ENCODE measurements around the gene PANK4.

Gene PANK4

DNA sequence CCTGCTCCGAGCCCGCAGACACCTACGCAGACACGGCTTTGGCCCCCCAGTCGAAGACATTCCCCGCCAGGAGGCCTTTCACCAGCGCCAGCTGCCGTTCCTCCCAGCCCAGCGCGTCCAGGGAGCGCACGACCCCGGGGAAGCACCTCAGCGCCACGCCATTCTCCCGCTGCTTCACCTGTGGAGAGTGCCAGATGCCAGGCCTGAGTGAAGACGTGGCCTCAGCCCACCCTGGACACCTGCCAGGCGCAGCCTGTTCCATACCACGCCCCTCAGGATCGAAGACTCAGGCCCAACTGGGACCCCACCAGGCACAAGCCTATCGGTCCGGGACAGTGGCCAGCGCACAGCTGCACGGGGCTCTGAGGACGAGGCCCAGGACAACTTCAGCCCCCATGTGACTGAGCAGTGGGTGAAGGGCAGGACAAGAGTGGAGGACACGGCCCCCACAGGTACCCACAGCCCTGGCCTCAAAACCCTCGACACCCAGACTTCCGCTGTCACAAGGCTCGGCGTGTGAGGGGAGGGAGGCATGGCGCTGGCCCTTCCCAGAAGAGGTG is 13.5 kb downstream of the PANK4 start:
- no peak for DNase-seq (ENCODE audit: low read depth)

DNA sequence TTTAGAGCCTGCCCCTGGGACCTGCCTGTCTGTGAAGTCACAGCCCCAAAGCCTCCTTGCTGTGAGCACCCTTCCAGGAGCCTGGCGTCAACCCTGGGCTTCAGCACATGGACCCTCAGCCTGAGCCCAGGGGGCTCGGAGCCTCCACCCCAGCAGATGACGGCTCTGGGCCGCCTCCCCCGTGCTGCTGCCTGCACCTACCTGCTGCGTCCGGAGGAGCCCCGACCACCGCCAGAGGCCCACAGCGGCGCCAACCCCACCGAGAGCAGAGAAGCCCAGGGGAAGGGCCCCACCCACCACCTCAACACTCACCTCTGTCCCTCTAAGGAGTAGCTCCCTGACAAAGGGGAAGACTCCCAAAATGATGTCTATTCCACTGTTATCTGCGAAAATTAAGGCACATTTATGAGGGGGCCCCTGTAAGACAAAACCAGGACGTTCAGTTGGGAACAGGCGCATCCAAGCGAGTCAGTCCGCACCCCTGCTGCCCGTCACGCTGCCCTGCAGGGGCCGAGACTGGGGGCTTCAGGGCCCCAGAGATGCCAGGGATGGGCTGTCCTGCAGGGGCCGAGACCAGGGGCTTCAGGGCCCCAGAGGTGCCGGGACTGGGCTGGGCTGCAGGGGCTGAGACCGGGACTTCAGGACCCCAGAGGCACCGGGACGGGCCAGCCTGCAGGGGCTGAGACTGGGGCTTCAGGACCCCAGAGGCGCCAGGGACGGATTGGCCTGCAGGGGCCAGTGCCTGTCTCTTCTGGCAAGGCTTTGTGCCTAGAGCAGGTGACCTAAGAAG is 15.8 kb downstream of the PANK4 start:
- no peak for DNase-seq (ENCODE audit: low read depth)

DNA sequence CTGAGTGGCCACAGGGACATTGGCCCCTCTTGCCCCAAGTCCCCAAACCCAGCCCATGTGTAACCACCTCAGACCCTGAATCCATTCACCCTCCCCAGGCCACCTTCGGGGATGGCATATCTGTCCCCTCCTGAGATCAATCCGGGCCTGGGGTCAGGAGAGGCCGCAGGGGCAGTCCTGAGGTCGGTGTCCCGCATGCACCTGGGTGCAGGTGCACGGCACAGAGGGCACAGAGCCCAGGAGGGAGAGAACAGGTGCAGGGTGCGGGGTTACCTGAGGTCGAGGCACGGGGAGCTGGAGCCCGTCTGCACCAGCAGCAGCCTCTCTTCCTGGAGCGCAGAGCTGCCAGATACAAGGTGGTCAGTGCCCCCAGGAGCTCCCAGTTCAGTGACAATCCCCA is 16.8 kb downstream of the PANK4 start:
- no peak for DNase-seq (ENCODE audit: low read depth)

DNA sequence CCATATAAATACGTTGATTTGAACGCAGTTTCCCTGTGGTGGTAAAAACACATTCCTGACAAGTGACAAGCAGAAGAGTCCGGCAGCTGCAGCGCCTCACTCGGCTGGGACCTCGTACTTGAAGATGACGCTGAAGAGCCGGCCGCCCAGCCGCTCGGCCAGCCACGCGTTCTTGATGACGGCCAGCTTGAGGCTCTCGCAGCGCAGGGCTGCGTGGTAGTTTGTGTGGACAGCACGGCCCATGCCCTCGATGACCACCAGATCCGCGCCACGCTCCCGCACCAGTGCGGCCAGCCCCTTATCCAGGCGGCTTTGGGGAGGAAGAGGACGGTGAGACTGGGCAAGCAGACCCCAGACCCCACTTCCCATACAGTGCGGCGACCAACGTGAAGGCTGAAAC is 17.6 kb downstream of the PANK4 start:
- DNase-seq (ENCODE audit: low read depth): no peak

DNA sequence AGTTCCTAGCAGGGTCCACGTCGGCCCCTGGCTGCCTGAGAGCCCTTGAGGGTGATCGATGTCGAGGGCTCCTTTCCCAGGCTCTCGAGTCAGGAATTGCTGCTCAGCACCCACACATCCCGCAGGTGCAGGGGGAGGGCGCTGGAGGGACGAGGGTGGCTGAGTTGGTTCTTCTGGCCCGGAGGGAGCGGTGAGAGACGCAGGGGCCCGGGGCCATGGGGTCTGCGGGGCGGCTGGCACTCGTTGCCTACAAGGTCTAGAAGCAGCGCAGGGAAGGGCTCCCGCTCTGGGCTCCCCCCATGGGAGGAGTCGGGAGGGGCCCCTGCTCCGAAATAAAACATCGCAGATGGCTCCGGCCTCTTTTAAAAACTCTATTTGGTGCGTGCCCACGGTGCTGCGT is 18.2 kb downstream of the PANK4 start:
- no peak for DNase-seq (ENCODE audit: low read depth)

DNA sequence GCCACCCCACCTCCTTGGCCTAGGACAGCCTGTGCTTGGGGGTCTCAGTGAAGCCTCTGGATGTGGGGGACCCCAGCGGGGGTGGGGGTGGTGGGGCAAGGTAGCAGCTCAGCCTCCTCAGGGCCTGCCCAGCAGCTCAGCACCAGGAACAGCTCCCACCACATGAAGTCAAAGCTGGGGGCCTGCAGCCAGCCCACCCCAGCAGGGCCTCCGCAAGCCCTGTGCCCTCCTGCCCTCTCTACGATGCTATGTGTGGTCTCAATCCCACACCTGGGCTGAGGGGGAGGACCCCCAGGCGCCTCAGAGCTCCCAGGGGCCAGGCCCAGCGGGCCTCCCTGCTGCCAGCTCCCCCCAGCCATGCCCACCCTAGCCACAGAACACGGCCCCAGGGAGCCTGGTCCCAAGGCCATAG is 18.6 kb downstream of the PANK4 start:
- DNase-seq (ENCODE audit: low read depth): no peak

DNA sequence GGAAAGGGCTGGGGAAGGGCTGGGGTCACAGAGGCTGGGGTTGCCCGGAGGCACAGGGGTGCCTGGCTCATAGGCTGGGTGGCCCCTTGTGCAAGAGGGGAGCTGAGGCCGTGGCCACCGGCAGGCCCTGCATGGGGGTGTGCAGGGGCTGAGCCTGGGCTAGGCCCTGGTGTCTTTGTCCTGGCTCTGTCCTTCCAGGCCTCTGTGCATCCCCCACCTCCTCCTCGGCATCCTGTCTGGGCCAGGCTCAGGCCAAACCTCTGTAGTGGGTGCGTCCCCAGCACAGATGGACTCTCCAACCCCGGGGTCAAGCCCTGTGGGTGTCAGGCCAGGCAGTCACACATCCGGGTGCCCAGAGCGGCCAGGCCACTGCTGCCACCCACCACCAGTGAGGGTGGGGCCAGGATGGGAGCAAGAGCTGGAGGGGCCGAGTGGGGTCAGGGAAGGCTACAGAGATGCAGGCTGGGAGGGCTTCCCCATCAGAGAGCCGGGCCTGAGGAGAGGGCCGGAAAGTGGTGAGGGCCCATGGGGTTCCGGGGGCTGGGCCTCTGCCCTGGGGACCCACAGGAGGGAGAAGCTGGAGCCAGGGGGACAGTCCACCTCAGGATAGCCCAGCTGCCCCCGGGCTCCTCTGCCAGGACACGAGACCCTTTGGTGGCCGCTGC is 19.4 kb downstream of the PANK4 start:
- DNase-seq (ENCODE audit: low read depth): no peak

DNA sequence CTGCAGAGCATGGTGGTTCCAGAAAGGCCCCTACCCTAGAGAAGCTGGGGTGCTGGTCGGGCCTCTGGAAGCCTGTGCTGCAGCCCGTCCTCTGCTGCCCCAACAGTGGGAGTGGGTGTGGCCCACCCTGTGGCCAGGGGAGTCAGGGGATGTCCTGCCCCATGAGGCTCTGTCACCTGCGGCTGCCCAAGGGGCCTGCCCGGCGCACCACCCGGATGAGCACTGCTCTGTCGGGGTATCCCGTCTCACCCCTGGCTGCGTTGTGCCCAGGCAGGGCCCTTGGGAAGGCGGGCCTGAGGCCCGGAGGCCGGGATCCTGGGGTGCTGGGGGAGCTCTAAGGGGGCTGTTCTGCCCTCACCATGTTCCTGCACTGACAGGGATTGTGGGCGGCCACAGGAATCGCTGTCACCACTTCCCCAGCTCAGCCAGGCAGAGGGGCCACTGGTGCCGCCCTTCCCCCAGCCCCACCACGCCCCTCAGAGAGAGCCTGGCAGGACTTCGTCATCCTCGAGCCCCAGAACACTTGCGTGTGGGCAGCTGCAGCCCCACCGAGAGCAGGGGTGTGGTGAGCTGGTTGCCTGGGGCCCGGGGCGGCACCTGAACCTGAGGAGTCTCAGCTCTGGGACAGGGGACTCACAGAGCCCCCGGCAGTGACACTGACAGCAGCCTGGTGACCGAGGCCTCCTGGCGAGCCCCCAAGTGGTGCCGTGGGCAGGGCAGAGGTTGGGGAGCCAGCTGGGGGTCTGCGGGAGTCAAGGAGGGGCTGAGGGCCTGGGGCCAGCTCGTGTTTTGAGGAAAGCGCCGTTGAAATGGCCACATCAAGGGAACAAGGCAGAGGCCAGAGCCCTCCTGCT is 20.2 kb downstream of the PANK4 start:
- DNase-seq (ENCODE audit: low read depth): no peak

DNA sequence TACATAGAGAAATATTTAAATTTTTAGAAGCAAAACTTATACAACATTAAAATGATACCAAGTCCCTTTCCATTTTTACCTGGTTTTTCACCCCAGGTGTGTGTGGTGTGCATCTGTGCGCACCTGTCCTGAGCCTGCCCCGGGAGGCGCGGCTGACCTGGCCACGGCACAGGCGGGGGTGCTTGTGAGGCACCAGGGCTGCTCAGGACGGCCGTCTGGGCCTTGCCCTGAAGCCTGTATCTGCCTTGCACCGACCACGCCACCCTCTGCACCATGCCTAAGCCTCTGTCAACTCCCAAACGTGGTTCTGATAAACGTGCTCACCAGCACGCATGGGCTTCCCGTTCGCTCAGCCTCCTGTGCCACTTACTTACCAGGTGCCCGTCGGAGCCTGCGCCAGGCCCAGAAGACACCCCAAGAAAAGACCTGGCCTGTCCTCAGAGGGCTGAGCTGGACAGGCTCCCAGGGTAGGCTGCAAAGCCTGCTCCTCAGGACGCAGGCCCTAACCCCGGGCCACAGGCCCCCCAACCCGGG is 20.9 kb downstream of the PANK4 start:
- no peak for DNase-seq (ENCODE audit: low read depth)

DNA sequence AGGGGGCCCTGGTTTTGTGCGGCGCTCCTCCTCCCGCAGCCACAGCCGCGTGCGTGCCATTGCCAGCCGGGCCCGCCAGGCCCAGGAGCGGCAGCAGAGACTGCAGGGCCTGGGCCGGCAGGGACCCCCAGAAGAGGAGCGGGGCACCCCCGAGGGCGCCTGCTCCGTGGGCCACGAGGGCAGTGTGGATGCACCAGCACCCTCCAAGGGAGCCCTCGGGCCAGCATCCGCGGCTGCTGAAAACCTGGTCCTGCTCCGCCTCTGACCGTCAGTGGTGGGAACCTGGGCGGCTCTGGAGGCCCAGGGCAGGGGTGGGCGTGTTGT is 21.5 kb downstream of the PANK4 start:
- no peak for DNase-seq (ENCODE audit: low read depth)

DNA sequence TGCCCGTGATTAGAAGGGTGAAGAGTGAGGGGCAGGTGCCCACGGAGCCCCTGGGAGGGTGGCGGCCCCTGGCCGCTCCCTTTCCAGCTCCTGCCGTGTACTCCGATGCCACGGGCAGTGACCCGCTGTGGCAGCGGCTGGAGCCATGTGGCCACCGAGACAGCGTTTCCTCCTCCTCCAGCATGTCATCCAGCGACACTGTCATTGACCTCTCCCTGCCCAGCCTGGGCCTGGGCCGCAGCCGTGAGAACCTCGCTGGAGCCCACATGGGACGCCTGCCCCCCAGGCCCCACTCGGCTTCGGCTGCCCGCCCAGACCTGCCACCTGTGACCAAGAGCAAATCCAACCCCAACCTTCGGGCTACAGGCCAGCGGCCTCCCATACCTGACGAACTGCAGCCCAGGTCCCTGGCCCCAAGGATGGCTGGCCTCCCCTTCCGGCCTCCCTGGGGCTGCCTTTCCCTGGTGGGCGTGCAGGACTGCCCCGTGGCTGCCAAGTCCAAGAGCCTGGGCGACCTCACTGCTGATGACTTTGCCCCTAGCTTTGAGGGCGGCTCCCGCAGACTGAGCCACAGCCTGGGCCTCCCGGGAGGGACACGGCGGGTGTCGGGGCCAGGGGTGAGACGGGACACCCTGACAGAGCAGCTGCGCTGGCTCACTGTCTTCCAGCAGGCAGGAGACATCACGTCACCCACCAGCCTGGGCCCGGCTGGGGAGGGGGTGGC is 22.0 kb downstream of the PANK4 start:
- DNase-seq (ENCODE audit: low read depth): no peak

DNA sequence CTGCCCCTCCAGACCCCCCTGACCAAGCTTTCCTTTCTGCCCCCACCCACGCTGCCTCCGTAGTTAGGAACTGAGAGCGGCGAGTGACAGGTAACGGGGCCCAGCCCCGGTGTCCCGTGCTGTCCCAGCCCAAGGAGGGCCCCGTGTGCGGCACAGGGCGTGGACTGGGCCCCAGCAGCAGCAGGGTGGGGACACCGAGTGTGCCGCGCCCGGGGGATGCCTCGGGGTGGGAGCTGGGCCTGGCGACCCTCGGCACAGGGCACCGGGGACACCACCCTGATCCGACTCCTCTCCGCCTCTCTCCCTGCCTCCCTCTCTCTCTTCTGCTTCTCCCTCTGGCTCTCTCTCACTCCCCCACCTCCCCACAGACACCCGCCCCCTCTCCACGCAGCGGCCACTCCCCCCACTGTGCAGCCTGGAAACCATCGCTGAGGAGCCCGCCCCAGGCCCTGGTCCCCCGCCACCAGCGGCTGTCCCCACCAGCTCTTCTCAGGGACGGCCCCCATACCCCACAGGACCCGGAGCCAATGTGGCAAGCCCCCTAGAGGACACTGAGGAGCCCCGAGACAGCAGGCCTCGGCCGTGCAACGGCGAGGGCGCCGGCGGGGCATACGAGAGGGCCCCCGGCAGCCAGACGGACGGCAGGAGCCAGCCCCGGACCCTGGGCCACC is 22.7 kb downstream of the PANK4 start:
- no peak for DNase-seq (ENCODE audit: low read depth)

DNA sequence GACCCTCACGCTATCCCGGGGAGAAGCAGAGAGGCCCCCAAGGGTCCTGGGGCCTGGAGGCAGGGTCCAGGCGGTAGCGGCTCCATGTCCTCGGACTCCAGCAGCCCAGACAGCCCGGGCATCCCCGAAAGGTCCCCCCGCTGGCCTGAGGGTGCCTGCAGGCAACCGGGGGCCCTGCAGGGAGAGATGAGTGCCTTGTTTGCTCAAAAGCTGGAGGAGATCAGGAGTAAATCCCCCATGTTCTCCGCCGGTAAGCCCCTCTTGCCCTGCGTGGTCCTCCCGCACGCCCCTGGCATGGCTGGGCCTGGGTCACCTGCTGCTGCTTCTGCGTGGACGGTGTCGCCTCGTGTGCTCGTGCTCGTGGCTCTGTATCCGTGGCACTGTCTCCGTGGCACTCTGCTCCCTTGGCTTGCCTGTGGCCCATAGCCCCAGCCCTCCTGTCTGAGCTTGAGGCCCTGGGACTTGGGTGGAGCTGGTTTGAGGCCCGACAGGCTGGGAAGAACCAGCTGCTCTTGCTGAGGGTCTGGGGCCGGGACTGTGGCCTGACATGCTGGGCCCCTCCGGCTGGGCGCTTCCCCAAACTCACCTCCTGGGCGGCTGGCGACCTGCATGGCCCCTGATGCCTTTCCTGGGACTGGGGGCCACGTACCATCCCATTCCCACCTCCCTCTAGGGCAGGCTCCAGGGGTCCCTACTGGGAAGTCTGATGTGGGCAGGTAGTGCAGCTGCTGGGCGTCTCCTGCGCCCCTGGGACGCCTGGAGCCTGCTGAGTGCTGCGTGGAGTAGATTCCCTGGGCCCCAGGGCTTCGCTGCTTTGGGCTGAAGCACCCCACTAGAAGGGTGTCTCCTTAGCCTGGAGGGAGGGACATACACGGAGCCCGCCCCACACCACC is 23.5 kb downstream of the PANK4 start:
- DNase-seq (ENCODE audit: low read depth): no peak

DNA sequence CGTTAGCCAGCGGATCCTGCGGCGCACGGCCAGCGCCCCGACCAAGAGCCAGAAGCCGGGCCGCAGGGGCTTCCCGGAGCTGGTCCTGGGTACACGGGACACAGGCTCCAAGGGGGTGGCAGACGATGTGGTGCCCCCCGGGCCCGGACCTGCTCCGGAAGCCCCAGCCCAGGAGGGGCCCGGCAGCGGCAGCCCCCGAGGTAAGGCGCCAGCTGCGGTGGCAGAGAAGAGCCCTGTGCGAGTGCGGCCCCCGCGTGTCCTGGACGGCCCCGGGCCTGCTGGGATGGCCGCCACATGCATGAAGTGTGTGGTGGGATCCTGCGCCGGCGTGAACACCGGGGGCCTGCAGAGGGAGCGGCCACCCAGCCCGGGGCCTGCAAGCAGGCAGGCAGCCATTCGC is 24.2 kb downstream of the PANK4 start:
- no peak for DNase-seq (ENCODE audit: low read depth)

DNA sequence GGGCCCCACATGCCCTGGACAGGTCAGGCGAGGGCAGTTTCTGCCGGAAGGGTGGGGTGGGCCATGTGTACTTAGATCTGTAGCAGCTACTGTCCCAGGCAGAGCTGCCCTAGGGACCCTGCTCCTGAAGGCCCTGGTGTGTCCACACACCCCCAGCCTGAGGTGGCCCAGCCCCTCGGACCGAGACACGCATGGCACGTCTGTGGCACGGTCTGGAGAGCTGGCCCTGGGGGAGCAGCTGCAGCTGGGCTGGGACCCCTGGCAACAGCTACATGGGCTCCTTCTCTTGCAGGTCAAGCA is 24.6 kb downstream of the PANK4 start:
- no peak for DNase-seq (ENCODE audit: low read depth)

DNA sequence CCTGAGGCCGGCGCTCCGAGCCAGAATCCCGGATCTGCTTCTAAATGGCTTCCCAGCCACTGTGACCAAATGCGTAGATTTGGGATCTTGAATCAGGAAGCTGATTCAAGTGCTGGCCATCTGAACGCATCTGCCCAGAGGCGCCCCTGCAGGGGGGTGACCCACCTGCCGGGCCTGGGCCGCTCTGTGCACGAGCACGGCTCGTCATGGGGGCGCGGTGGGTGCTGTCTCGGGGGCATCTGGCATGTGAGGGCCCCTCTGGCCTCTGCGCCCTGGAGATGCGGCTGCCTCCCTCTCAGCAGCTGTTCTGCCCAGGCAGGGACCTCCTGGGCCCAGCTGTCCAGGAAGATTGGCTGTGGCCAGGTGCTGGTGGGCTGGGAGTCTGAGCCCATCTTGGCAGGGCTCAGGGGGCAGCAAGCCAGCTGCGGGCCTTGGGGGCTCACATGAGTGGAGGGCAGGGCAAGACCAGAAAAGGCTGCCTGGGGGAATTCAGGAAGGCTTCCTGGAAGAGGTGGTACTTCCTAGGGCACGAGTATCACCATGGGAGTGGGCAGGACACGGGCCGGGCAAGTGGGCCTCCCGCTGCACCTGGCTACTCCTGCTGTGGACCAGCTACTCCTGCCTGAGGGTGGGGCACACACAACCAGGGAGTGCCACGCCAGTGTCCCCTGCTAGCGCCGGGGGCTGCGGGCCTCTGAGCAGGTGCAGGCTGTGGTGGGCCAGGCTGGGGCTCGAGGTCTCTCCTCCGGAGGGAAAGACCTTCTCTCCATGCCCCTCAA is 25.2 kb downstream of the PANK4 start:
- no peak for DNase-seq (ENCODE audit: low read depth)

DNA sequence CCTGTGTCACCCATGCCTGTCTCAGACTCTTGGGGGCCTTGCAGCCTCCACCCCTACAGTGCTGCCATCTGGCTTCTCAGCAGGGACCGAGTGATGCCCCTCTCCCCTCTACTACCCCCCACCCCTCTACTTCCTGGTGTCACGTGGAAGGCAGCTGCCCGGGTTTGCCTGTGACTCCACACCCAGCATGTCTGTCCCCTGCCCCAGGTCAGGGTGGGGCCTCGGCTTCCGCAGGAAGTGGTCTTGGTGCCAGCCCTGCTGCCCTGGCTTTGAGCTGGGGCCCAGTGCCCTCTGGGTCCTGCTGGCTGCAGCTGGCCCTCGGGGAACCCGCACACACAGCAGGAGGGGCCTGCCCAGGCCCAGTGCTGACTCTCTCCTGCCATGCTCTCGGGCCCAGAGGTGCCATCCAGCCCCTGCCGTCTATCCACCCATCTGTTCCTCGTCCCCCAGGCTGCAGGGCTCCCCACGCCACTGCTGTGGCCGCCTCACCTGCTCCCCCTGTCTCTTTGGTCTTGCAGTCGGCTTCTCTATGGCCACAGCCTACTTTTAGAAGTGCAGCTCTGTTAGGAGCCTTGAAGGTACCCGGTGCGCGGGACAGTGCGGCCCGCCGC is 26.3 kb downstream of the PANK4 start:
- DNase-seq (ENCODE audit: low read depth): no peak

DNA sequence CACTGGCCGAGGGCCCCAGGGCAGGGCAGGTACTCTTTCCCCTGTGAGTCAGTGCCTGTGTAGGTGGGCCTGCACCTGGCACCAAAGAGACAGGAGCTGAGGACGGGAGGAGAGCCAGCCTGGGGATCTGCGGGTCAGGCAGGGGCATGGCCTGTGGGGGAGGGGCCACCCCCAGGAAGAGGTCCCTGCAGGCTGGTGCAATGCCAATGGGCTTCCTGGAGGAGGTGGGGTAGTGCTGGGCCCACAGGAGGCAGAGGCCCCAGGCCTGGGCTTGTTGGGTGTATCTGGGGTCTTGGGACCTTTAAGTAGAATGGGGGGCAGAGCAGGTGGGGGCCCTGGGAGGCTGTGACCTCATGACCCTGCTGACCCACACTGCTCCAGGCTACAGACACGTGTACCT is 27.1 kb downstream of the PANK4 start:
- no peak for DNase-seq (ENCODE audit: low read depth)

DNA sequence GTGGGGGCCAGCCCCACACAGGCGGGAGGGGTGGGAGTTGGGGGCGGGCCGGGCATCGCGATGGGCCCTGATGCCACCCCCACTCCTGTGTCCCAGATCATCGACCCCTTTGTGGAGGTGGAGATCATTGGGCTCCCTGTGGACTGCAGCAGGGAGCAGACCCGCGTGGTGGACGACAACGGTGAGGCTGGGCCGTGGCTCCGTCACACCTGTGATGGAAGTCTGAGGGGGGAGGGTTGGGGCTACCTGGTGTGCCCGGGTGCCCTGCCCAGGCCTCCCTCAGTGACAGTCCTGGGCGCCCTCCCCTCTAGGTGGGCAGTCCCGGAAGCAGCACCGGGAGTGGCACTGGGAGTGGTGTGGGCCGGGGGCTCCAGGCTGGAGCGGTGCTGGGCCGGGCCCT is 27.7 kb downstream of the PANK4 start:
- no peak for DNase-seq (ENCODE audit: low read depth)
